Transverse colon (tissue), 4 donors: Measurements from ENCODE around the gene METTL9. TPM values are rescaled to one million over a fixed set of nuclear protein-coding genes. Genes with fewer than 3 reads are reported as not detected.
A peak's percentile ranks its signal among the peaks of the same experiment; 100 is the strongest.
"Not testable (repeated sequence)": the region's sequence is repeated elsewhere in the genome, so short reads cannot be mapped to it uniquely, and the experiment has no call there.

Experiments used
- DNase-seq: peaks from one replicate; pipeline ENCODE4 v3.0.0-alpha.2; 2019
- H3K27ac ChIP-seq, 4 donors: fragments of 200-600 bp; sonication (generic); 2 replicates each; pipeline ENCODE4 v1.5.1; 2016 to 2018; ENCODE audit warnings: inconsistent platforms in 4 of 4
- H3K27me3 ChIP-seq: fragments of 200-600 bp; sonication (generic); 2 replicates; pipeline ENCODE4 v1.5.1; 2017; ENCODE audit warnings: inconsistent platforms
- H3K36me3 ChIP-seq, 4 donors: fragments of 200-600 bp; sonication (generic); 2 replicates each; pipeline ENCODE4 v1.5.1; 2017 to 2019; ENCODE audit warnings: inconsistent platforms in 4 of 4
- H3K4me1 ChIP-seq, 4 donors: fragments of 200-600 bp; sonication (generic); 2 replicates each; pipeline ENCODE4 v1.5.1; 2017 to 2020; ENCODE audit warnings: inconsistent platforms in 4 of 4
- H3K4me3 ChIP-seq, 4 donors: fragments of 200-600 bp; sonication (generic); 1 replicate in 1 of 4; 2 replicates in 3 of 4; pipeline versions ENCODE4 v1.5.1 to v1.6.1; 2017 to 2019; ENCODE audit warnings: inconsistent platforms in 4 of 4
- H3K9me3 ChIP-seq, 2 donors: fragments of 200-600 bp; sonication (generic); 2 replicates each; pipeline ENCODE4 v1.5.1; 2017 to 2019; ENCODE audit warnings: inconsistent platforms in 2 of 2
- CTCF ChIP-seq, 5 experiments: fragments of 200-600 bp in 3 of 5; fragments of 450-650 bp in 2 of 5; sonication (generic) in 3 of 5; IDR thresholded peaks; 1 replicate in 2 of 5; 2 replicates in 3 of 5; pipeline ENCODE4 v1.5.1; 2016 to 2017; ENCODE audit warnings: antibody characterized with exemption in 5 of 5, inconsistent platforms in 3 of 5, mild to moderate bottlenecking in 2 of 5, moderate library complexity in 1 of 5
- EP300 ChIP-seq: sonication (generic); formaldehyde crosslinking; IDR thresholded peaks from one replicate; pipeline ENCODE4 v1.6.1; 2017; ENCODE audit warnings: antibody characterized with exemption, low read depth
- POLR2A ChIP-seq: fragments of 450-650 bp; IDR thresholded peaks from one replicate; pipeline ENCODE4 v1.6.1; 2016; ENCODE audit warnings: antibody characterized with exemption, mild to moderate bottlenecking, moderate library complexity
- POLR2AphosphoS5 ChIP-seq, 3 donors: sonication (generic); formaldehyde crosslinking; IDR thresholded peaks; one replicate each; pipeline ENCODE4 v1.6.1; 2016; ENCODE audit warnings: antibody characterized with exemption in 3 of 3
- WGBS, 2 donors: methylation state at CpG; one replicate each; pipeline ENCODE4 v1.1.5; 2018; ENCODE audit warnings: low coverage in 1 of 2; 5-methylcytosine and 5-hydroxymethylcytosine counted together
- in situ Hi-C, 4 donors: fragments of 200-750 bp; cut with MboI; loops; one replicate each; pipeline versions ENCODE4 v1.15.0 to v1.15.1; 2017; ENCODE audit warnings: low sequenced_read_pairs in 3 of 4, low pct_ligation_motif_present in 1 of 4, low pct_unique_long_range_greater_than_20kb in 1 of 4
- intact Hi-C: fragments of 100-400 bp; cut with DNase I; formaldehyde crosslinking; loops from one replicate; pipeline ENCODE4 v1.15.1; 2023; ENCODE audit warnings: low total_unique reads
- total RNA-seq, 4 donors: library from RNA; depleted of rRNA; stranded (reverse); fragments of >200 nt; gene quantifications; one replicate each; pipeline ENCODE4 v1.1.0, GENCODE V29; 2016

Gene METTL9
- total RNA-seq, 4 donors from 2014 or later, result 41.9 to 116 (median 67.5) TPM

DNA sequence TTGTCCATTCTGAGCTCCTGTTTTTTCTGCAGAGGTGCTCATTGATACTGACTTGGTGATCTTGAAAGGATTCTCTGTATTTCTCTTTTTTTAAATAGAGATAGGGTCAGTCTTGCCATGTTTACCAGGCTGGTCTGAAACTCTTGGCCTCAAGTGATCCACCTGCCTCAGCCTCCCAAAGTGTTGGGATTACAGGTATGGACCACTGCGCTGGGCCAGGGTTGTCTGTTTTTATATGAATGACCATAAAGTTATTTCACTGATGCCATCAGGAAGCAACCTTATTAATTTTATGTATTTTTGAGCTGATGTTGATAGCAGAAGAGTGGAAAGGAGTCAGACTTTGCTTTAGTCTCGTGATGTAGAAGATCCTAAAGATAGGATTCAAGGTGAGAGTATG, 35.7 kb upstream of the METTL9 start:
- H3K9me3 ChIP-seq, result no peaks in the 10 kb centered on the region
- in situ Hi-C loops (no loop called here), intact Hi-C loops (loop anchor here (5.0 kb wide), 1 partner anchor 371 kb away; no protein-coding TSS in a partner anchor)
- TF ChIP-seq POLR2AphosphoS5 (IDR thresholded peaks at IDR 0.05) (no peak), CTCF (IDR thresholded peaks at IDR 0.05) (no peak), EP300 (no peak), POLR2A (no peak)
- no peak overlapping the region for H3K4me3 ChIP-seq
- no peak for DNase-seq
- no peak overlapping the region for H3K27ac ChIP-seq
- H3K27me3 ChIP-seq, result no peaks in the 10 kb centered on the region
- H3K36me3 ChIP-seq, result no peaks in the 10 kb centered on the region
- no peaks in the 10 kb centered on the region for H3K4me1 ChIP-seq
- WGBS, 2 donors, result 93 to 95% methylated on average over 2 of the region's 2 CpGs

DNA sequence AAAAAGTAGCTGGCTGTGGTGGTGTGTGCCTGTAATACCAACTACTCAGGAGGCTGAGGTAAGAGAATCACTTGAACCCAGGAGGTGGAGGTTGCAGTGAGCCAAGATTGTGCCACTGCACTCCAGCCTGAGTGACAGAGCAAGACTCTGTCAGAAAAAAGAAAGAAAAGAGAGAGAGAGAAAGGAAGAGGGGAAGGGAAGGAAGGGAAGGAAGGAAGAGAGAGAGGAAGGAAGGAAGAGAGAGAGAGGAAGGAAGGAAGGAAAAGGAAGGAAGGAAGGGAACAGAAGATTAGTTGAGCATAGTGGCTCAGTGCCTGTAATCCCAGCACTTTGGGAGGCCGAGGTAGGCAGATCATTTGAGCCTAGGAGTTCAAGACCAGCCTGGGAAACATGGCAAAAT, 35.0 kb upstream of the METTL9 start:
- H3K27me3 ChIP-seq, DNase-seq, H3K4me3 ChIP-seq, H3K4me1 ChIP-seq, in situ Hi-C loops, H3K27ac ChIP-seq, H3K36me3 ChIP-seq, H3K9me3 ChIP-seq: not testable (repeated sequence)
- intact Hi-C loops, result loop anchor here (5.0 kb wide), 1 partner anchor 372 kb away; no protein-coding TSS in a partner anchor
- WGBS, 2 donors, result 81 to 87% methylated on average over 1 of the region's 1 CpG

- Histone ChIP-seq H3K27me3 (no peaks in the 10 kb centered on the region), H3K4me3 (no peak overlapping the region), H3K27ac (no peak overlapping the region), H3K36me3 (no peaks in the 10 kb centered on the region), H3K4me1 (no peaks in the 10 kb centered on the region), H3K9me3 (no peaks in the 10 kb centered on the region)
- intact Hi-C loops (no loop called here), in situ Hi-C loops (no loop called here)
- DNase-seq, result peak; percentile 1
- no peak for TF ChIP-seq POLR2A
- WGBS, 2 donors, result 81 to 100% methylated on average over 2 of the region's 2 CpGs
Observed at GRCh38 chr16:21565507-21565860, 33.9 kb upstream of the METTL9 start.

GRCh38 chr16:21565861-21566669, 33.3 kb upstream of the METTL9 start:
- no peak overlapping the region for H3K27ac ChIP-seq
- intact Hi-C loops (no loop called here), in situ Hi-C loops (no loop called here)
- no peaks in the 10 kb centered on the region for H3K36me3 ChIP-seq
- no peak overlapping the region for H3K4me3 ChIP-seq
- H3K4me1 ChIP-seq, result no peaks in the 10 kb centered on the region
- peak; percentile 5 for DNase-seq
- no peak for TF ChIP-seq POLR2AphosphoS5 (IDR thresholded peaks at IDR 0.05)
- TF ChIP-seq CTCF (IDR thresholded peaks at IDR 0.05), result no peak
- no peak for TF ChIP-seq POLR2A
- no peak for TF ChIP-seq EP300
- no peaks in the 10 kb centered on the region for H3K9me3 ChIP-seq
- WGBS, 2 donors, result 62 to 70% methylated on average over 11 to 13 of the region's 13 CpGs
- no peaks in the 10 kb centered on the region for H3K27me3 ChIP-seq

GRCh38 chr16:21566891-21567414, 32.4 kb upstream of the METTL9 start:
- Histone ChIP-seq H3K36me3 (no peaks in the 10 kb centered on the region), H3K4me3 (no peak overlapping the region), H3K4me1 (no peaks in the 10 kb centered on the region), H3K27ac (no peak overlapping the region), H3K9me3 (no peaks in the 10 kb centered on the region), H3K27me3 (no peaks in the 10 kb centered on the region)
- peak; percentile 3 for DNase-seq
- in situ Hi-C loops, result no loop called here
- intact Hi-C loops, result no loop called here
- WGBS, 2 donors, result 82 to 89% methylated on average over 4 of the region's 4 CpGs
- no peak for TF ChIP-seq CTCF (IDR thresholded peaks at IDR 0.05)
- no peak for TF ChIP-seq POLR2A
- TF ChIP-seq POLR2AphosphoS5 (IDR thresholded peaks at IDR 0.05), result no peak
- no peak for TF ChIP-seq EP300

GRCh38 chr16:21567496-21567895, 31.9 kb upstream of the METTL9 start:
- H3K36me3 ChIP-seq, H3K27ac ChIP-seq, intact Hi-C loops, in situ Hi-C loops, H3K4me1 ChIP-seq, H3K4me3 ChIP-seq, H3K9me3 ChIP-seq, H3K27me3 ChIP-seq: not testable (repeated sequence)
- DNase-seq, result peak; percentile 5
- 82 to 91% methylated on average over 4 of the region's 4 CpGs for WGBS, 2 donors
